Stimulated activated CD8-positive, alpha-beta memory T cell treated with anti-CD3 and anti-CD28 coated beads, Interleukin-7, amount 100 ng/mL, for 48 hours (primary cell): Measurements from ENCODE around the gene AGAP1.
"Not testable (repeated sequence)": the region's sequence is repeated elsewhere in the genome, so short reads cannot be mapped to it uniquely, and the experiment has no call there.

ENCODE experiments used
- DNase-seq, 2 donors: peaks; one replicate each; pipeline ENCODE4 v3.0.0-alpha.2; 2020; ENCODE audit warnings: low read depth in 1 of 2; ENCODE audit errors: extremely low read depth in 1 of 2

Gene AGAP1

GRCh38 chr2:236124182-236124893 is 630.5 kb downstream of the AGAP1 start:
- no peak for DNase-seq

GRCh38 chr2:236125541-236125940 is 631.7 kb downstream of the AGAP1 start:
- no peak for DNase-seq

- no peak for DNase-seq
Observed at GRCh38 chr2:236127010-236127409, 633.2 kb downstream of the AGAP1 start.

- no peak for DNase-seq
Observed at GRCh38 chr2:236128321-236128720, 634.5 kb downstream of the AGAP1 start.

GRCh38 chr2:236129935-236130334 is 636.1 kb downstream of the AGAP1 start:
- DNase-seq, result no peak

- DNase-seq, result no peak
Observed at GRCh38 chr2:236130349-236130998, 636.6 kb downstream of the AGAP1 start.

GRCh38 chr2:236131073-236131692 is 637.3 kb downstream of the AGAP1 start:
- DNase-seq, result no peak

- no peak for DNase-seq
Observed at GRCh38 chr2:236133410-236134012, 639.7 kb downstream of the AGAP1 start.

GRCh38 chr2:236136538-236136937 is 642.7 kb downstream of the AGAP1 start:
- DNase-seq, result no peak

GRCh38 chr2:236137066-236137465 is 643.2 kb downstream of the AGAP1 start:
- no peak for DNase-seq

- DNase-seq, result not testable (repeated sequence)
Observed at GRCh38 chr2:236141616-236142015, 647.8 kb downstream of the AGAP1 start.

GRCh38 chr2:236143811-236144210 is 650.0 kb downstream of the AGAP1 start:
- no peak for DNase-seq

- no peak for DNase-seq
Observed at GRCh38 chr2:236146436-236146835, 652.6 kb downstream of the AGAP1 start.

GRCh38 chr2:236155406-236155805 is 661.6 kb downstream of the AGAP1 start:
- DNase-seq, result no peak

GRCh38 chr2:236156095-236156859 is 662.4 kb downstream of the AGAP1 start:
- no peak for DNase-seq

- DNase-seq, result no peak
Observed at GRCh38 chr2:236156860-236157194, 663.0 kb downstream of the AGAP1 start.

GRCh38 chr2:236157366-236157765 is 663.5 kb downstream of the AGAP1 start:
- DNase-seq, result no peak

- no peak for DNase-seq
Observed at GRCh38 chr2:236157815-236158498, 664.1 kb downstream of the AGAP1 start.

GRCh38 chr2:236158969-236159777 is 665.3 kb downstream of the AGAP1 start:
- no peak for DNase-seq

GRCh38 chr2:236159778-236160170 is 665.9 kb downstream of the AGAP1 start:
- no peak for DNase-seq
